Brain microvascular endothelial cell (primary cell): ENCODE results near the gene CEP85L.

Experiments used
- DNase-seq: peaks from one replicate; pipeline ENCODE4 v3.0.0-alpha.2; 2020
- H3K27ac ChIP-seq: fragments of 250-450 bp; sonication (Bioruptor Pico); 2 replicates; pipeline ENCODE4 v1.5.1; 2020; ENCODE audit warnings: mild to moderate bottlenecking, moderate library complexity
- H3K27me3 ChIP-seq: fragments of 250-450 bp; sonication (Bioruptor Pico); replicated peaks from 2 replicates; pipeline ENCODE4 v1.5.1; 2020; ENCODE audit warnings: mild to moderate bottlenecking
- H3K36me3 ChIP-seq: fragments of 250-450 bp; sonication (Bioruptor Pico); replicated peaks from 2 replicates; pipeline ENCODE4 v1.5.1; 2020; ENCODE audit warnings: mild to moderate bottlenecking
- H3K4me3 ChIP-seq: 2 replicates; pipeline ENCODE4 v1.5.1; 2011; ENCODE audit warnings: low read depth, mild to moderate bottlenecking, control low read depth, low read length, moderate library complexity
- CTCF ChIP-seq: IDR thresholded peaks from 2 replicates; pipeline ENCODE4 v1.5.1; 2011; ENCODE audit warnings: low read depth, mild to moderate bottlenecking, moderate library complexity, low read length, control low read depth, inconsistent platforms; ENCODE audit errors: missing control alignments
- in situ Hi-C: cut with HindIII; loops from 2 replicates; pipeline ENCODE4 v1.10.0; 2017; ENCODE audit warnings: low sequenced_read_pairs, low pct_ligation_motif_present

CEP85L gene

GRCh38 chr6:118467181-118467580 lies 184.2 kb downstream of the CEP85L start:
- Histone ChIP-seq H3K36me3 (peaks cover 19% of the 10 kb centered on the region), H3K27ac (no peak overlapping the region), H3K4me3 (no peak overlapping the region), H3K27me3 (no peaks in the 10 kb centered on the region)
- in situ Hi-C loops: no loop called here
- TF ChIP-seq CTCF: no peak
- no peak for DNase-seq

- H3K27me3 ChIP-seq: no peaks in the 10 kb centered on the region
- H3K27ac ChIP-seq: no peak overlapping the region
- peaks cover 19% of the 10 kb centered on the region for H3K36me3 ChIP-seq
- in situ Hi-C loops: no loop called here
- no peak for TF ChIP-seq CTCF
- no peak for DNase-seq
- no peak overlapping the region for H3K4me3 ChIP-seq
Measured at GRCh38 chr6:118464620-118465019, 186.8 kb downstream of the CEP85L start.

- in situ Hi-C loops: no loop called here
Measured at GRCh38 chr6:118460958-118461470, 190.4 kb downstream of the CEP85L start.

GRCh38 chr6:118456982-118457381 lies 194.4 kb downstream of the CEP85L start:
- in situ Hi-C loops: no loop called here
- Histone ChIP-seq H3K27ac (no peak overlapping the region), H3K27me3 (no peaks in the 10 kb centered on the region), H3K36me3 (no peaks in the 10 kb centered on the region), H3K4me3 (no peak overlapping the region)
- TF ChIP-seq CTCF: no peak
- DNase-seq: no peak

More at GRCh38 chr6:118460958-118461470, 190.4 kb downstream of the CEP85L start:
- Histone ChIP-seq H3K4me3 (no peak overlapping the region), H3K36me3 (peaks cover 7% of the 10 kb centered on the region), H3K27me3 (no peaks in the 10 kb centered on the region), H3K27ac (no peak overlapping the region)
- no peak for TF ChIP-seq CTCF
- no peak for DNase-seq

- no peak for TF ChIP-seq CTCF
- no peaks in the 10 kb centered on the region for H3K27me3 ChIP-seq
- no peak overlapping the region for H3K4me3 ChIP-seq
- H3K36me3 ChIP-seq: no peaks in the 10 kb centered on the region
- no peak overlapping the region for H3K27ac ChIP-seq
- in situ Hi-C loops: no loop called here
- DNase-seq: no peak
Measured at GRCh38 chr6:118451839-118452238, 199.6 kb downstream of the CEP85L start.

GRCh38 chr6:118444796-118445195 lies 206.6 kb downstream of the CEP85L start:
- H3K27me3 ChIP-seq: no peaks in the 10 kb centered on the region
- in situ Hi-C loops: no loop called here
- H3K36me3 ChIP-seq: no peaks in the 10 kb centered on the region
- H3K27ac ChIP-seq: no peak overlapping the region
- DNase-seq: no peak
- TF ChIP-seq CTCF: no peak
- H3K4me3 ChIP-seq: no peak overlapping the region
